ENCODE results near the gene RYR3. TPM values are rescaled to one million over a fixed set of nuclear protein-coding genes. Genes with fewer than 3 reads are reported as not detected.

Gene RYR3
- total RNA-seq, 4 donors from 2014 or later: 0.65 to 7.5 (median 2.6) TPM

DNA sequence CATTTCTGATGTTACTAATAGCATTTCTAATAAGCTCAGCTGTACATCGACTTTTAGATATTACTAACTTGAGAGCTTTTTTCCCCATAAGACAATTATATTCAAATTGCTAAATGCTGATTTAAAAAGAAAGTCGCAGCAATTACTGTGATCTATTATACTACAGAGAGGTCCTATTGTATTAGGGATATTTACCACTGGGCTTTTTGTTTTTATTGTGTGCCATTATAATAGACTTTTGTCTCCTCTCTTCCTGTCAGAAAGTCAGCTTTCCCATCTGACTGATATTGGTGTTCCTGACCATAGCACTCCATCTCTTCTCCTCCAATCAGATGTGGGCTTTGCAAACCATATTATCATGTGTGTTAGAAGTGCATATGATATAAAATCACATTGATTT lies 27.2 kb upstream of the RYR3 start:
- no peak for DNase-seq (ENCODE audit: low spot score)
- ATAC-seq (ENCODE audit: low FRiP score): no peak
- TF ChIP-seq CTCF (IDR thresholded peaks at IDR 0.05): no peak

DNA sequence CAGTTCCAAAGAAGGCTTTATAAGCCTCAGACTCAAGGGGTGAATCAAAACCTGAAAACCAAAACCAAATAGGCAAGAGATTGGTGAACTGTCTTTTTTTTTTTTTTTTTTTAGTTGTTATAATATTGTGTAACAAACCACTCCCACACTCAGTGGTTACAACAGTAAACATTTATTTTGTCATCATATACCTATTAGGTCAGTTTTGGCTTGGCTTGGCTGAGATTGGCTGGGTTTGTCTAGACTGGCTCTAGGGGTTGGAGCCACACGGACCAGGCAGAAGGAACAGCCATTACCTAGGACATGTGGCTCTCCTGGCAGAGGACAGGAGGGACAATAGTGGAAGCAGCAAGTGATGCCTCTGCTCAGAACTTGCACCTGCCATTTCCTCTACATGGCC lies 26.4 kb upstream of the RYR3 start:
- no peak for TF ChIP-seq CTCF (IDR thresholded peaks at IDR 0.05)
- no peak for ATAC-seq (ENCODE audit: low FRiP score)
- DNase-seq (ENCODE audit: low spot score): no peak

GRCh38 chr15:33292717-33293307 lies 18.0 kb upstream of the RYR3 start:
- DNase-seq (ENCODE audit: low spot score) (no peak), ATAC-seq (ENCODE audit: low FRiP score) (no peak)
- no peak for TF ChIP-seq CTCF (IDR thresholded peaks at IDR 0.05)

DNA sequence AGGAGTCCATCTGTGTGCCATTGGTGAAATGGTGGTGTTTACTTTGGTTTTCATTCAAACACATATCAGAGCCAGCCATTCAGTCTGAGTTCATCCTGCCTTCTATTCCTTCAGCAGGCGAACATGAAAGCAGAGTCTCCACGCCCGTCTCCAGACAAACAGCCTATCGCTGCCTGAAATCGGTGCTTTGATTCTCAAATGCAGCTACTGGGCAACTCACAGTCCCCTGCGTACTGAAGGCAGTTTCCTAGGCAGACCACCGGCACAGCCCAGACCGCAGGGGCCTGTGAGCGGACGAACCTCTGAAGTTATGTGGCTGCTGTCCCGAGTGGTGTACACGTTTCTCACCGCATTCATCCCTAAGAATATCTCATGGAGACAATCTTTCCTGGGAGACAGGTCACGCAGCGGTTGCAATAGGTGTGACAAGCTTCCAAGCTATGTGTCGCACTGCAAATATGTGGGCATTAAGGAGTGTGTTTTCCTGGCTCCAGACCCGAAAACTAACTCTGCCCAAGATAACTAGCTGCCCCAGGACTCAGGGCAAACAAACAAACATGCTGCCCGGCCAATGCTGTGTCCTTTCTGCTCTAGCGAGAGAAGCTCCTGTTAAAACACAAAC lies 16.9 kb upstream of the RYR3 start:
- TF ChIP-seq CTCF (IDR thresholded peaks at IDR 0.05): no peak
- DNase-seq (ENCODE audit: low spot score): no peak
- no peak for ATAC-seq (ENCODE audit: low FRiP score)

DNA sequence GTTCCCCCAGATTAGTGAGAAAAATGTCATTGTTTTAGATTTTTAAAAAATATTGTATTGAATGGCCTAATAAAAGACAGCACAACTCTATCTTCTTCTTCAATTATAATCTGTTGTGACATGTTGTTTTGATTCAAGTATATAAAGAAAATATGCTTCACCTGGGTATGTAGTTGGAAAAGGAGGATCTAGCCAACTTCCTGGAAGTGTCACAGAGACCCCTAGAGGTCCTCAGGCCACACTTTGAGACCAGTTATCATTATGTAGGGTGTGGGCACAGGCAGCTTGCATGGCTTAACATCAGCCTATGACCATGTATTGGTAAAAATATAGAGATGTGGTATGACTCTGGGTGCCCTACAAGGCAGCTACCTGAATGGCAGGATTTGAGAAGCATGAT lies 14.7 kb upstream of the RYR3 start:
- no peak for TF ChIP-seq CTCF (IDR thresholded peaks at IDR 0.05)
- DNase-seq (ENCODE audit: low spot score) (no peak), ATAC-seq (ENCODE audit: low FRiP score) (no peak)

DNA sequence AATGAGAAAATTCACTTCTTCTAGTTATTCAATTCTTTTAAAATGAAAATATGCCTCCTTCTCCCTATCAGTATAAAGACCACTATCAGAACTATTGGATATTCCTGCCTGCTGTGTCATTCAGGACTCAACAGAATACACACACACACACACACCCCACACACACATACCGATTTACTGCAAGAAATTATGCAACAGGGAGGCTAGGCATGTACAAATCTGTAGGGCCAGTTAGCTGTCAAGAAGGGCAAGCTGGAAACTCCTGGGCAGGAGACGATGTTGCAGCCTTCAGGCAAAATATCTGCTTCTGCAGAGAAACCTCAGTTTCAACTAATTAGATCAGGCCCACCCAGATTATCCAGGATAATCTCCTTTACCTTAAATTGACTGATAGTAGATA lies 13.9 kb upstream of the RYR3 start:
- no peak for TF ChIP-seq CTCF (IDR thresholded peaks at IDR 0.05)
- DNase-seq (ENCODE audit: low spot score) (no peak), ATAC-seq (ENCODE audit: low FRiP score) (no peak)

DNA sequence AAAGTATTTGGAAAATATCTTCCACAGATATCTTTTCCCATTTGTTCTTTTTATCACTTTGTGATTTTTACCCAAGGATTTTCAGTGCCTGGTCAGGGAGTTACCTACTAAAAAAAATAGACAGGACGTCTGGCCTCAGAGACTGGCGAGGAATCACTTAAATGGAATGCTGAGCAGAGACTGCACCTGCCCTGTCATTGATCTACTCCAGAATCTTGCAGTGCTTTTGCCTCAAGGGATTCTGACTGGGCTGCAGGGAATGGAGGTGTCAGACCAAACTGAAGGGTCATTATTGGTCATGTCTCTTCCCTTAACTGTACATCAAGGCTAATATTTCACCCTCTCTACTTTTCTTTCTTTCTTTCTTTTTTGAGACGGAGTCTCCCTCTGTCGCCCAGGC lies 12.1 kb upstream of the RYR3 start:
- no peak for TF ChIP-seq CTCF (IDR thresholded peaks at IDR 0.05)
- ATAC-seq (ENCODE audit: low FRiP score) (no peak), DNase-seq (ENCODE audit: low spot score) (no peak)
